Glomerular endothelial cell (primary cell): ENCODE measurements around the gene DCLRE1C. TPM values are rescaled to one million over a fixed set of nuclear protein-coding genes. Genes with fewer than 3 reads are reported as not detected.
"Not testable (repeated sequence)": the region's sequence is repeated elsewhere in the genome, so short reads cannot be mapped to it uniquely, and the experiment has no call there.

Source experiments
- DNase-seq: peaks from one replicate; pipeline ENCODE4 v3.0.0-alpha.2; 2011; ENCODE audit warnings: low read depth, low spot score; ENCODE audit errors: extremely low read depth
- total RNA-seq: library from RNA; depleted of rRNA; stranded (reverse); fragments of >200 nt; gene quantifications from 2 replicates; pipeline ENCODE4 v1.2.3, GENCODE V29; 2015

The DCLRE1C gene
- total RNA-seq, 1 donor from 2014 or later = 6.9 TPM

- DNase-seq = no peak
Observed at GRCh38 chr10:14891151-14891550, 62.7 kb downstream of the DCLRE1C start.

- no peak for DNase-seq
Observed at GRCh38 chr10:14889318-14889717, 64.6 kb downstream of the DCLRE1C start.

GRCh38 chr10:14884082-14884481, 69.8 kb downstream of the DCLRE1C start:
- DNase-seq = no peak

GRCh38 chr10:14880229-14880628, 73.7 kb downstream of the DCLRE1C start:
- no peak for DNase-seq

- no peak for DNase-seq
Observed at GRCh38 chr10:14879928-14880193, 74.0 kb downstream of the DCLRE1C start.

GRCh38 chr10:14879124-14879927, 74.6 kb downstream of the DCLRE1C start:
- DNase-seq = no peak

- DNase-seq = no peak
Observed at GRCh38 chr10:14878266-14879123, 75.4 kb downstream of the DCLRE1C start, which contains the start of gene SUV39H2. Gene SUV39H2 (plus strand): TSS chr10:14878866. CDS start chr10:14878889, 23 bp downstream.

GRCh38 chr10:14876764-14877163, 77.1 kb downstream of the DCLRE1C start:
- no peak for DNase-seq

GRCh38 chr10:14875941-14876340, 78.0 kb downstream of the DCLRE1C start:
- DNase-seq = no peak

- no peak for DNase-seq
Observed at GRCh38 chr10:14873090-14873760, 80.7 kb downstream of the DCLRE1C start.

GRCh38 chr10:14864871-14865270, 89.0 kb downstream of the DCLRE1C start:
- DNase-seq = not testable (repeated sequence)

- DNase-seq = not testable (repeated sequence)
Observed at GRCh38 chr10:14864466-14864865, 89.4 kb downstream of the DCLRE1C start.

GRCh38 chr10:14860791-14861190, 93.1 kb downstream of the DCLRE1C start:
- no peak for DNase-seq

- DNase-seq = no peak
Observed at GRCh38 chr10:14859775-14860174, 94.1 kb downstream of the DCLRE1C start.

- no peak for DNase-seq
Observed at GRCh38 chr10:14859043-14859442, 94.9 kb downstream of the DCLRE1C start.

- no peak for DNase-seq
Observed at GRCh38 chr10:14858338-14858960, 95.4 kb downstream of the DCLRE1C start.

- no peak for DNase-seq
Observed at GRCh38 chr10:14855453-14855852, 98.4 kb downstream of the DCLRE1C start.

- no peak for DNase-seq
Observed at GRCh38 chr10:14852236-14852635, 101.7 kb downstream of the DCLRE1C start.
